Mucosa of stomach (tissue), 1 donor: ENCODE measurements around the gene CDKAL1.

Experiments used
- H3K27me3 ChIP-seq: one replicate; pipeline ENCODE4 v1.7.0; 2013; ENCODE audit warnings: mild to moderate bottlenecking, low read length; ENCODE audit not compliant: control insufficient read depth, insufficient read depth
- H3K36me3 ChIP-seq: one replicate; pipeline ENCODE4 v1.7.0; 2013; ENCODE audit warnings: low read length; ENCODE audit not compliant: control insufficient read depth, insufficient read depth
- H3K4me1 ChIP-seq: one replicate; pipeline ENCODE4 v1.7.0; 2013; ENCODE audit warnings: mild to moderate bottlenecking, low read length; ENCODE audit not compliant: control insufficient read depth, insufficient read depth
- H3K4me3 ChIP-seq: one replicate; pipeline ENCODE4 v1.7.0; 2013; ENCODE audit warnings: low read length
- H3K9ac ChIP-seq: one replicate; pipeline ENCODE4 v1.7.0; 2013; ENCODE audit warnings: mild to moderate bottlenecking, low read length, moderate library complexity
- H3K9me3 ChIP-seq: one replicate; pipeline ENCODE4 v1.7.0; 2013; ENCODE audit warnings: mild to moderate bottlenecking, low read length, moderate library complexity; ENCODE audit not compliant: control insufficient read depth
- donor health status: Pancreatic carcinoma.

Gene CDKAL1

DNA sequence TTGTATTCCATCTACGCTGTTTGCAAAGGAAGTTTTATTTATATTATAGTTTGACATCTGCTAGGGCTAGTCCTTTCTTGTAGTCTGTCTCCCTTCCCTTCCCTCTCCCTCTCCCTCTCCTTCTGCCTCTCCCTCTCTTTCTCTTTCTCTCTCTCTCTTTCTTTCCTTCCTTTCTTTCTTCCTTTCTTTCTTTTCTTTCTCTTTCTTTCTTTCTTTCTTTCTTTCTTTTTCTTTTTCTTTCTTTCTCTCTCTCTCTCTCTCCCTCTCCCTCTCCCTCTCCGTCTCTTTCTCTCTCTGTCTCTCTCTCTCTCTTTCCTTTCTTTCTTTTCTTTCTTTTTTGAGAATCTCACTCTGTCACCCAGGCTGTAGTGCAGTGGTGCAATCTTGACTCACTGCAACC lies 137.8 kb downstream of the CDKAL1 start:
- no peaks in the 10 kb centered on the region for H3K27me3 ChIP-seq
- no peak overlapping the region for H3K9ac ChIP-seq
- H3K4me1 ChIP-seq, result no peaks in the 10 kb centered on the region
- H3K4me3 ChIP-seq, result no peak overlapping the region
- H3K36me3 ChIP-seq, result no peaks in the 10 kb centered on the region
- no peaks in the 10 kb centered on the region for H3K9me3 ChIP-seq

DNA sequence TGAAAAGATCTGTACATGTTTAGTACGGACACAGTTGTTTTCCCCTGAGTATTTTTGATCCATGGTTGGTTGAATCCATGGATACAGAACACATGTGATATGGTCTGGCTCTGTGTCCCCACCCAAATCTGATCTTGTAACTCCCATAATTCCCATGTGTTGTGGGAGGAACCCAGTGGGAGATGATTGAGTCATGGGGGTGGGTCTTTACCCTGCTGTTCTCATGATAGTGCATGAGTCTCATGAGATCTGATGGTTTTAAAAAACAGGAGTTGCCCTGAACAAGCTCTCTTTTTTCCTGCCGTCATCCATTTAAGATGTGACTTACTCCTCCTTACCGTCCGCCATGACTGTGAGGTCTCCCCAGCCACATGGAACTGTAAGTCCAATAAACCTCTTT lies 139.2 kb downstream of the CDKAL1 start:
- Histone ChIP-seq H3K4me3 (no peak overlapping the region), H3K9me3 (no peaks in the 10 kb centered on the region), H3K9ac (no peak overlapping the region), H3K36me3 (no peaks in the 10 kb centered on the region), H3K27me3 (no peaks in the 10 kb centered on the region), H3K4me1 (no peaks in the 10 kb centered on the region)

DNA sequence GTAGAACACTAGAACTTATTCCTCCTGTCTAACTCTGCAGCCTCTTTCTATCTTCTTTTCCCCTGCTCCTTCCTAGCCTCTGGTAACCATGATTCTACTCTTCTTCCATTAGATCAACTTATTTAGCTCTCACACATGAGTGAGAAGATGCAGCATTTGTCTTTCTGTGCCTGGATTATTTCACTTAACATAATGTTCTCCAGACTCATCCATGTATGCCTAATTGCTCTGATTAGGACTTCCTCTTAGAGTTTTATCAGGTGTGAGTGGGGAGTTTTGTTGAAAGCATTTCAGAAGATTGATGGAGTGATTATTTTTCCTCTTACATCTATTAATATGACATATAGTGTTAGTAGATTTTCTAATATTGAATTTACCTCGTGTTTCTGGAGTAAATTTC lies 140.4 kb downstream of the CDKAL1 start:
- Histone ChIP-seq H3K4me1 (no peaks in the 10 kb centered on the region), H3K9ac (no peak overlapping the region), H3K27me3 (no peaks in the 10 kb centered on the region), H3K36me3 (no peaks in the 10 kb centered on the region), H3K4me3 (no peak overlapping the region), H3K9me3 (no peaks in the 10 kb centered on the region)

DNA sequence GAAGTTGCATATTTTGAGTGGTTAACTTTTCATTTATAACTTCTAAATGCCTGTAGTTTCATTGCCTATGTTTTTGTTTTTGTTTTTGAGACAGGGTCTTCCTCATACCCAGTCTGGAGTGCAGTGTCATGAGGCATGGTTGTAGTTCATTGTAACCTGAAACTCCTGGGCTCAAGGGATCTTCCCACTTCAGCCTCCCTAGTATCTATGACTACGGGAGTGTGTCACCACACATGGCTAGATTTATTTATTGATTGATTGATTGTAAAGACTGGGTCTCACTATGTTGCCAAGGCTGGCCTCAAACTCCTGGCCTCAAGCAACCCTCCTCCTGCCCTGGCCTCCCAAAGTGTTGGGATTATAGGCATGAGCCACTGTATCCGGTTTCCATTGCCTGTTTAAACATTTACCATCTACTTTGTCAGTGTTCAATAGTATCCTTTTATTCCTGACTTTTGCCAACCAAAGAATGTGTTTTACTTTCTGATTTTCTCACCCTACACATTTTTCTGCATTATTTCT lies 144.6 kb downstream of the CDKAL1 start:
- H3K36me3 ChIP-seq, result no peaks in the 10 kb centered on the region
- H3K4me1 ChIP-seq, result peaks cover 13% of the 10 kb centered on the region
- H3K9ac ChIP-seq, result no peak overlapping the region
- no peaks in the 10 kb centered on the region for H3K9me3 ChIP-seq
- H3K27me3 ChIP-seq, result no peaks in the 10 kb centered on the region
- no peak overlapping the region for H3K4me3 ChIP-seq

DNA sequence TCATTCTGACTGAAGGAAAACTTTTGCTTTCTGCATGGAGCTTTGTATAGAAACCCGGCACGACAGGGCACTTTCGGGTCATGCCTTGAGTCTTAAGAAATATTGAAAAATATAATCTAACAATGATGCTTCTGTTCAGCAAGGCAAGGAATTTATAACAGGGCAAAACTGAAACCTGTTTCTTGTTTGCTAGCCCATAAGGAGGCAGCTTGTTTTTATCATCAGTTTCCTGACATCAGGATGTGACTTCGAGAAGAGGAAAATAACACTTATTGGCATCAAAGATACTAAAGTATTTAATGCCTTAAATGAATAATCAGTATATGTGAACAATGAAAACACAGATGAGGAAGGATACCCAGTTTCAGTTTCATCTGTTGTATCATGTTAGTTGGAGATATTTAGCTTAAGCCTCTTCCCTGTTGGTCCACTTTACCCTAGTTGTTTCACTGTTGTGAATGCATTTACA lies 146.5 kb downstream of the CDKAL1 start:
- Histone ChIP-seq H3K4me3 (no peak overlapping the region), H3K27me3 (no peaks in the 10 kb centered on the region), H3K36me3 (no peaks in the 10 kb centered on the region), H3K4me1 (peaks cover 13% of the 10 kb centered on the region), H3K9ac (no peak overlapping the region), H3K9me3 (no peaks in the 10 kb centered on the region)

DNA sequence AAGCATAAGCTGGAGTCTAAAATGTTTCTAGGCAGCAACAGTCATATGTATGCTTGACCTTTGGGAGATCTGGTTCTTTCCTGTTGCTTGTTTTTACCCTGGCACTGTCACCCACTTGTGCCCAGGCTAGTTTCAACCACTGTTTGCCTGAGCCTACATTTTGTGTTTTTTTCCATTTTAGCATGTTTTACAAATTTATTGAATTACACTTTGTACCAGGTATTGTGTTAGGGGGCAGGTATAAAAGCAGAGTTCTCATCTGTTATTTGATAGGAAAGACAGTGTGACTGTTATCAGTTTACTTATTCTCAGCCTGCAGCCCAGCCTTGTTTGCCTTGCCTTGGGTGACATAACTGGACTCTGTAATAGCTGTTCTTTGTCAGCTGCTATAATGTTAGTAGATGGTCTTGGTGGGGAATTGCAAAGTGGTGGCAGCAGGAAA lies 147.0 kb downstream of the CDKAL1 start:
- H3K27me3 ChIP-seq, result no peaks in the 10 kb centered on the region
- H3K4me3 ChIP-seq, result no peak overlapping the region
- peaks cover 13% of the 10 kb centered on the region for H3K4me1 ChIP-seq

DNA sequence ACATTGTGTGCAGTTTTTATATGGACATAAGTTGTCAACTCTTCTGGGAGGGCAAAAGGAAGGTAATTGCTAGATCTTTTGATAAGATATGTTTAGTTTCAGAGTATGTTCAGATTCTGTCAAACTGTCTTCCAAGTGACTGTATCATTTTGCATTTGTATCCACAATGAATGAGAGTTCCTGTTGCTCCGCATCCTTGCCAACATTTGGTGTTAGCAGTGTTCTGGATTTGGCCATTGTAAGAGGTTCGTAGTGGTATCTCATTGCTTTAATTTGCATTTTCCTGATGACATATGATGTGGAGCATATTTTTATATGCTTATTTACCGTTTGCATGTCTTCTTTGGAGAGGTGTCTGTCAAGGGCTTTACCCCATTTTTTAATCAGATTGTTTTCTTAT lies 150.2 kb downstream of the CDKAL1 start:
- Histone ChIP-seq H3K9me3 (no peaks in the 10 kb centered on the region), H3K36me3 (no peaks in the 10 kb centered on the region), H3K4me1 (peaks cover 13% of the 10 kb centered on the region), H3K4me3 (no peak overlapping the region), H3K9ac (no peak overlapping the region), H3K27me3 (no peaks in the 10 kb centered on the region)

More for the DNA sequence above, 147.0 kb downstream of the CDKAL1 start:
- no peak overlapping the region for H3K9ac ChIP-seq
- H3K9me3 ChIP-seq, result no peaks in the 10 kb centered on the region
- no peaks in the 10 kb centered on the region for H3K36me3 ChIP-seq

DNA sequence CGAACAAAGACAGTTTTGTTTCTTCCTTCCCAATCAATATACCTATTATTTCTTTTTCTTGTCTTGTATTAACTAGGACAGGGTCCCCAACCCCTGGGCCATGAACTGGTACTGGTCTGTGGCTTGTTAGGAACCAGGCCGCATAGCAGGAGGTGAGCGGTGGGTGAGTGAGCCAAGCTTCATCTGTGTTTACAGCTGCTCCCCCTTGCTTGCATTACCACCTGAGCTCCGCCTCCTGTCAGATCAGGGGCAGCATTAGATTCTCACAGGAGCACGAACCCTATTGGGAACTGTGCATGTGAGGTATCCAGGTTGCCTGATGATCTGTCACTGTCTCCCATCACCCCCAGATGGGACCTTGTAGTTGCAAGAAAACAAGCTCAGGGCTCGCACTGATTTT lies 151.9 kb downstream of the CDKAL1 start:
- peaks cover 8% of the 10 kb centered on the region for H3K4me1 ChIP-seq
- H3K27me3 ChIP-seq, result no peaks in the 10 kb centered on the region
- no peaks in the 10 kb centered on the region for H3K9me3 ChIP-seq
- no peak overlapping the region for H3K9ac ChIP-seq
- H3K36me3 ChIP-seq, result no peaks in the 10 kb centered on the region
- no peak overlapping the region for H3K4me3 ChIP-seq

DNA sequence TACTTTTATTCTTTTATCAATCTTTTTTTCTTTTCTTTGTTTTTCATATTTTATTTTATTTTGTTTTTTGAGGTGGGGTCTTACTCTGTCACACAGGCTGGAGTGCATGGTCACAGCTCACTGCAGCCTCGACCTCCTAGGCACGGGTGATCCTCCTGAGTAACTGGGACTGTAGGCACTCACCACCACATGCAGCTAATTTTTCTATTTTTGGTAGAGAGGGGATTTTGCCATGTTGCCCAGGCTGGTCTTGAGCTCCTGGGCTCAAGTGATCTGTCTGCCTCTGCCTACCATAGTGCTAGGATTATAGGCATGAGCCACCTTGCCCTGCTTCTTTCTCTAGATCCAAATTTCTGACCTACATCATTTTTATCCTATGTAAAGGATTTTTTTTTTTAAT lies 153.2 kb downstream of the CDKAL1 start:
- Histone ChIP-seq H3K36me3 (no peaks in the 10 kb centered on the region), H3K27me3 (no peaks in the 10 kb centered on the region), H3K4me1 (no peaks in the 10 kb centered on the region), H3K9ac (no peak overlapping the region), H3K4me3 (no peak overlapping the region), H3K9me3 (no peaks in the 10 kb centered on the region)

DNA sequence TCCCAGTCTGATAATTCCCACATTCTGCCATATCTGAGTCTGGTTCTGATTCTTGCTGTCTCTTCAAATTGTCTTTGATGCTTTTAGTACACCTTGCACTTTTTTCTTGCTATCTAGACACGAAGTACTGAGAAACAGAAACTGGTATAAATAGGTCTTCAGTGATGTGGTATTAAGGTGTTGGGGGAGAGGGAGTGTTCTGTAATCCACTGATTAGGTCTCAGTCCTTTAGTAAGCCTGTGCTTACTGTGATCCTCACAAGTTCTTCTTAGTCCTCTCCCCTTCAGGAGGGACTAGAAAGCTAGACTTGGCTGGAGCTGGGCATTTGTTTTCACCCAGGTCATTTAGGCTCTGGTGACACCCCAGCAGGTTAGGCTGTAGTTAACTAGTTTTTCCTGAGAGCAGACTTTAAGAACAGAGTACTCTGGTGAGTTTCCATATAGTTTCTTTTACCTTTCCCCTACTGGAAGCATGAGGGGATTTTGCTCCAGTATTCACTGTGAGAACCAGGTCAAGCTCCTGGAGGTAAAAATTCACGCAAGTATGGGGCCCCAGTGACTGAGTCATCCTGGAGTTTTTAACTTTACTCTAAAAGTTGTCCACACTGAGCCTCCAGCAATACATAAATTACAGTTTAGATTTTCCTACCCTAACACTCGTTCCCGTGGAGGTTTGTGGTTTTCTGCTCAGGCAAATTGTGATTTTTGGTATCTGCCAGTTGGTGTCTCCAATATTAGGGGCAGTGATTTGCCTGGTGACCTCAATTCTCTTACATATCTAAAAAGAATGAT lies 154.6 kb downstream of the CDKAL1 start:
- Histone ChIP-seq H3K27me3 (no peaks in the 10 kb centered on the region), H3K4me1 (no peaks in the 10 kb centered on the region), H3K36me3 (no peaks in the 10 kb centered on the region), H3K9me3 (no peaks in the 10 kb centered on the region), H3K4me3 (no peak overlapping the region), H3K9ac (no peak overlapping the region)

DNA sequence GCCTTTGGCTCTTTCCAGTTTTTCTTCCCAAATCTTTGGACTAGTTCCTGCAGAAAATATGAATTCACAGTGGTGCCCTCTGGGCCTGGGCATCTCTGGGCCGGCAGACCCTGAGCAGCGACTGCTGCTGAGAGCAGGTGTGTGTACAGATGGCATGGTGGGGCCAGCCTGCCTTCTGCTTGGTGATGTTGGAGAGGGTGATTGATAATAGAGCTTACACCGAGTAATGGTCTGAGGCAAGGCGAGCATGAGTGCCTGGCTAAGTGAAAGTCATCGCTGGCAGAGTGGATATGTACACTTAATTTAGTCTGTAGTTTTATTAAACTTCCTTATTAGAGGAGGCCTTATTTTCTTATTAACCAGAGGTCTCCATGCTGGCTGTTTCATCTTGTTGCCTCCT lies 156.9 kb downstream of the CDKAL1 start:
- Histone ChIP-seq H3K4me3 (no peak overlapping the region), H3K36me3 (no peaks in the 10 kb centered on the region), H3K27me3 (no peaks in the 10 kb centered on the region), H3K9ac (no peak overlapping the region), H3K4me1 (no peaks in the 10 kb centered on the region), H3K9me3 (no peaks in the 10 kb centered on the region)

DNA sequence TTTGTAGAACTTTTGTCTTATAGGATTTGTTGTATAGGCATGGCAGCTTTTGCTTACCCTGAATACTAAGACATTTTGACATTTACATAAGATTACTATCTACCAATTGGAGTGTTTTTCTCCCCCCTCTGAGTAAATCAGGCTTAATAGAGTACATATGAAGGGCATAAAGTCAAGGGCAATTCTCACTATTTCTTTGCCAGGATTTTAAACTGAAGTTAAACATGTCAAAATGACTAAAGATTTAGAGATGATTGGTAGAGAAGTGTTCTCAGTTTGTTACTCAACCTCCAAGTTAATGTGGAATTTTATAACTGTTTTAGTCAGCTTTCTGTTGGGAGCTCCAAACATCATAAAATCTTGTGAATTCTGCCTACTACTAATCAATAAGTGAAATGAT lies 157.8 kb downstream of the CDKAL1 start:
- H3K9me3 ChIP-seq, result no peaks in the 10 kb centered on the region
- no peaks in the 10 kb centered on the region for H3K36me3 ChIP-seq
- H3K4me1 ChIP-seq, result no peaks in the 10 kb centered on the region
- H3K9ac ChIP-seq, result no peak overlapping the region
- no peak overlapping the region for H3K4me3 ChIP-seq
- H3K27me3 ChIP-seq, result no peaks in the 10 kb centered on the region
